GM20431 (cell line): ENCODE results near the gene DMBX1.

Experiments
- in situ Hi-C: fragments of 300-500 bp; cut with MseI, MboI; formaldehyde crosslinking; loops from one replicate; pipeline ENCODE4 v1.15.0; 2020; ENCODE audit warnings: low sequenced_read_pairs; ENCODE audit not compliant: unreplicated experiment

Gene DMBX1

DNA sequence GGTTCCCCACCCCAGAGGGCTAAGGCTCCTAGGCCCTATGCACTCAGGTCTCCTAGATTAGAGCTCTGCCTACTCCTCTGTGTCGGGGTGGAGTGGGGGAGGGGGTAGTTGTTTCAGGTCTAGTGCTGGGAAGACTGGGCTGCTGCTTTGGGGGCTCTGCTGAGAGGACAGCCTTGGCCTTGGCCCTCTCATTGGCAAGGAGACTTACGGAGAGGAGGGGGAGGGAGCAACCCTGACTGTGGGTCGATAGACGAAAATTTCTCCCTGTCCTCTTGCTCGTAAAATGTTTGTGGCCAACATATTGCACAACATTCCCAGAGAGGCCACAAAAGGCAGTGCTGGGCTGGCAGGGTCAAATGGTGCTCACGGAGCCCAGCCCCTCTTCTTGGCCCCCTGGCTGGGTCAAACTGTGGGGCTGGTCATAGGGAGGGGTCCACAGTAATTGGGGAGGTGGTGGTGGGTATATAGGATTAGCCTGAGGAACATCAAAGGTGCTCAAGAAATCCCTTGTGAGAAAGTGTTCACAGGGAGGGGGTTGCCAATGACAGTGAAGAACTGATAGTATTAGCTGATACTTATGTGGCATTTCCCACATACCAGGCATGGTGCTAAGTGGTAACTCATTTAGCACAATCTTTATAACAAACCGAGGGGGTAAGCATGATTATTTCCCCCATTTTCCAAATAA lies 8.5 kb upstream of the DMBX1 start:
- in situ Hi-C loops: no loop called here

DNA sequence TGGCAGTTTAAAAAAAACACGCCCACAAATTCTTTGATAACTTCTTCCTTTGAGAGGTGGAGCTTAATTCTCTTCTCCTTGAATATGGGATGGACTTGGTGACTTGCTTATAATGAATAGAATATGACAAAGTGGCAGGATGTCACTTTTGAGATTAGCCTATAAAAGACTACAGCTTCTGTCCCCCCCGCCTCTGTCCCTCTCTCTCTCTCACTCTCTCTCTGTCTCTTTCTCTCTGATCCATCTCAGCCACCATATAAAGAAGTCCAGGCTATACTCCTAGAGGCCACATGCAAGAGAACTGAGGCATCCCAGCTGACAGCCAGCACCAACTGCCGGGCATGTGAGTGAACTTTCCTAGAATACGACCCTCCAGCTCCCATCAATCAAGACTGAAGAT lies 7.7 kb upstream of the DMBX1 start:
- in situ Hi-C loops: no loop called here

DNA sequence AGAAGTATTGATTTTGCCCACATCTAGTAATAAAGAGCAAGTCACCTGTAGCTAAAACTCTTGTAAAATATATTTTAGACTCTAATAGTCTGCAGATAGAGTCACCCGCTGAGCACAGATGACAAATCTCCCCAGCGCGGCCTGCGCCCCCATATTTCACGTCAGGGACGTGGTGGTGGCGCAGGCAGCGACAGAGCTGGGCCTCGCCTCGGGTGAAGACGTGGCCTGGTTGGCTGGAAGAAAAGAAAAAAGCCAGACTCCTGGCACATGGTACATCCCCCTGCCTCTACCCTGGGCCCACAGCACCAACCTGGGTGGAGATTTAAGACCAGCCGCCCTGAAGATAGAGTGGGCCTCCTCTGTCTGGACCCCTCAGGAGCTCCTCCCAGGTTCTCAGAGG lies 6.0 kb upstream of the DMBX1 start:
- in situ Hi-C loops: no loop called here

- in situ Hi-C loops: no loop called here
Observed at GRCh38 chr1:46484783-46485490, 4.7 kb upstream of the DMBX1 start.

DNA sequence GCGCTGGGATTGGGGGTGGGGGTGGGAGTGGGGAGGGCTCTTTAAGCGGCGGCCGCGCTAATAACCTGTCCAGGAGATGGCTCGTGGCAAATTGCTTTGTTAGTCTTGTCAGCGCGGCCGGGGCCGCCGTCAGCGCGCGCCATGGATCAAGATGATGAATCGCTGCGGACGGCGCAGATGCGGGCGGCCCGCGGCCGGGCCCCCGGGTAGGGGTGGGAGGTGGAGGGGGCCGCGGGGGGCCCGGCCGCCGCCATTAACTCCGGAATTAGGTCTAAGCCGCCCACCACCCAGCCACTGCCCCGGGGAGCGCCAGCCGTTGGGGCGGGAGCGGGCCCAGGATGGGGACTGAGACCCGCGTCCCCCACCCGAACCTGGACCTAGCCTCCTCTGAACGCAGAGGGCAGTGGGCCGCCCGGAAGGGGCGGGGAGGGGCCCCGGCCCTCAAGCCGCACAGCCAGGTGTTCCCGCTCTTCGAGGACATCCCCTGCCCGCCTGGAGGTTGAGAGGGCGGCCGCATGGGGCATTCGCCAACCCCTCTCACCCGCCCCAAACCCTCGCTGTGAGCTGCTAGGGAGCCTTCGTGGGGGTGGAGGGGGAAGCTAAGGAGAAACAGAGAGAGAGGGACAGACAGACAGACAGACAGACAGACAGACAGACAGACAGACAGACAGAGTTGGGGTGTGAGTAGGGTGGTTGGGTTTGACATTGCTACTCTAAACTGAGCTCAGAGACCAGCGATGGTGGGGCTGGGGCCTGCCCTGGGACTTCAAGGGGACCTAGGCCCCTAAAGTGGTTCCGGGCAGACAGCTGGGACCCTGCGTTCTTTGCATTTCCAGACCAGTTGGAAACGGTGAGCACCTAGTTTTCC lies 3.8 kb upstream of the DMBX1 start:
- in situ Hi-C loops: no loop called here

- in situ Hi-C loops: no loop called here
Observed at GRCh38 chr1:46486432-46487015, 3.1 kb upstream of the DMBX1 start.

- in situ Hi-C loops: no loop called here
Observed at GRCh38 chr1:46487818-46488218, 1.8 kb upstream of the DMBX1 start.

GRCh38 chr1:46488343-46489168 lies 1.1 kb upstream of the DMBX1 start:
- in situ Hi-C loops: no loop called here

GRCh38 chr1:46489169-46489637 lies 433 bp upstream of the DMBX1 start:
- in situ Hi-C loops: no loop called here

GRCh38 chr1:46490406-46490655 lies 695 bp downstream of the DMBX1 start:
- in situ Hi-C loops: no loop called here

DNA sequence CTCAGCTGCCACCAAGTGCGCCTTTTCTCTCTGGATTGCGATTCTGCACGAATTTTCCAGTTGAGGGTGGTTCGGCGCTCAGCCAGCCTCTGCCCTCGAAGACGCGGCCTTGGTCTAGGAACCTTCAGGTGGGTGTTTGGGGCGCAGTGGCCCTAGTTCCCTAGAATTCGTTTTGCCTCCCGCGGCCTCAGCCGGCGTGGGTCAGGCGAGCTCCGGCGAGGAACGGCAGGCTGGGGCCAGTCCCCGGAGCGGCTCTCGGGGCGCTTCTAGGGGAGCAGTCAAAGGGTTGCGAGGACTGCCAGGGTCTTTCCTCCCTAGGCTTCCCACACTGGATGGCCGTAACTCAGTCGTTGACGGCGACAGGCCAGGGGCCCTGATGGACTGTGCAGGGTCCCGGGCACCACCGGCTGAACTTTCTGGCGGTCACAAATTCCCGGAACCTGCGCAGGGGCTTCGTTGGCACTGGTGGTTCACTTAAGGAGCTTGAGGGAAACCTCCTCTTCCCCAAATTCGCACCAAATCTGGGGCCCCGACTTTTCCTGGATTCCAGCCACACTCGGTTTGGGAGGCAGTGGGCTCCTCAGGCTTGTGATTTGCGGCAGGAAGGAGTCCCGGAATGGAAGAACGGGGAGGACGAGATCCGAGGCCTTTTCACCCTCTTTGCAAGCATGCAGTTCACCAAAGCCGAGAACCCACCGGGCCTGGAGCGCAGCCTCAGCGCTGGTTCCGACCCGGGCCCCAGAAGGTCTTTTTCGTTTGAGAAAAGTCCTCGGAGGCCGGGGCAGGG lies 1.2 kb downstream of the DMBX1 start:
- in situ Hi-C loops: no loop called here

GRCh38 chr1:46491443-46492268 lies 2.0 kb downstream of the DMBX1 start:
- in situ Hi-C loops: no loop called here

- in situ Hi-C loops: no loop called here
Observed at GRCh38 chr1:46492269-46492853, 2.7 kb downstream of the DMBX1 start.

GRCh38 chr1:46492871-46493270 lies 3.2 kb downstream of the DMBX1 start:
- in situ Hi-C loops: no loop called here

- in situ Hi-C loops: no loop called here
Observed at GRCh38 chr1:46493316-46494032, 3.8 kb downstream of the DMBX1 start.

GRCh38 chr1:46494910-46495309 lies 5.3 kb downstream of the DMBX1 start:
- in situ Hi-C loops: no loop called here

DNA sequence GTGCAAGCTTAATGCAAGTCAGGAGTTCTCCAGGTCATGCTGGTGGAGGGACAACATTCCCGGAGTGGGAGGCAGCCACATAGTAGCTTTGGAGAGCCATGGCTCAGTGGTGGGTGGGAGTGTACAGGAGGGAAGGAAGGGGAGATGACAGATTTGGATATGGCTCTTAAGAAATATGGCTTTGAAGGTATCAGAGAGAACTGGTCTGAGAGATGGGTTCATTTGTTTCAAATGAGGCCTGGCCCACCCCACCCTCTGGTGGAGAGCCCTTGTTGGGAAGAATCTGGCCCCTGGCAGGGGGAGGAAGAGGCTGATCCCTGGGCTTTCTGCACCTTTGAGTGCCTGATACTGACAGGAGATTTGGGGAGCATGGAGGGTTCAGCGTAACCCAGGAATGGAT lies 6.1 kb downstream of the DMBX1 start:
- in situ Hi-C loops: no loop called here
